Endothelial cell of hepatic sinusoid (primary cell): ENCODE data around the gene PLPPR2.
"Not testable (repeated sequence)": the region's sequence is repeated elsewhere in the genome, so short reads cannot be mapped to it uniquely, and the experiment has no call there.

Source experiments
- in situ Hi-C: cut with HindIII; loops from 2 replicates; pipeline ENCODE4 v1.10.0; 2017; ENCODE audit warnings: low sequenced_read_pairs

The PLPPR2 gene

DNA sequence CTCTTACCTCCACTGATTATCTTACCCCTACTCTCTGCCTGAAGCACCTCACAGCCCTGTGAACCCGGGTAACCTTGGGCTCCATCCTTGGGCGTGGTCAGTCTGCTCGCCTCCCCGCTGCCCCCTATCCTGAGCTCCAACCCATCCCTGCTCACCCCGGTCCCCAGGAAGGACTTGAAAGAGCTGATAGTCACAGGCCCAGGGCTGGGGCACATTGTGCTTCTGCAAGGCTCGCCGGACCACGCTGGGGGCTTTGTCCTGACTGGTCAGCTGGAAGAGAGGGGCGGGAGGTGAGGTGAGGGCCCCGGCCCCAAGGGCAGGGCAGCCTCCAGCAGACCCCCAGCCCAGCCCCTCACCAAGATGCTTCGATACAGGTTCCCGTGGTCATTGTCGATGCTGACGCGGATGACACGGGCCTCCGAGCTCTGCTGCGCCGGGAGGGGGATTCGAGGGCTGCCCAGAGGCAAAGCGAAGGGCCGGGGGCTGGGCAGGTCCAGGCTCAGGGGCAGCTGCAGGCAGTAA is 41.9 kb downstream of the PLPPR2 start:
- in situ Hi-C loops = no loop called here

DNA sequence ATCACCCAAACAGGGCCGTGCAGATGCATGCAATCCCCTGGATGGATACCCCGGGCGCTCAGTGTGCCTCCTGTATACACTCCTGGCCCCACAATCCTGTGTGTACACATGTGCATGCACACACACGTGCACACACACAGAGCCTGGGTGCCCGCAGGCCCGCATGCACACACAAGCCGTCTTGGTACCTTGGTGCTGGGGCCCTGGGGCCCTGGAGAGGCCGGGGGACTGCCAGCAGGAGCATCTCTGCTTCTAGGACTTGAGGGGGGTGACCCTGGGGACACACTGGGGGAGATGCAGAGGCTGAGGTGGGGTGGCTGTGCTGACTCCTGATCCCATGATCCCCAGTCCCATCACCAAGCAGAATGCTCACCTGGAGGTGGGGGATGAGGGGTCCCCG is 44.4 kb downstream of the PLPPR2 start:
- in situ Hi-C loops = no loop called here

- in situ Hi-C loops = no loop called here
Measured at GRCh38 chr19:11400798-11401197, 45.6 kb downstream of the PLPPR2 start.

DNA sequence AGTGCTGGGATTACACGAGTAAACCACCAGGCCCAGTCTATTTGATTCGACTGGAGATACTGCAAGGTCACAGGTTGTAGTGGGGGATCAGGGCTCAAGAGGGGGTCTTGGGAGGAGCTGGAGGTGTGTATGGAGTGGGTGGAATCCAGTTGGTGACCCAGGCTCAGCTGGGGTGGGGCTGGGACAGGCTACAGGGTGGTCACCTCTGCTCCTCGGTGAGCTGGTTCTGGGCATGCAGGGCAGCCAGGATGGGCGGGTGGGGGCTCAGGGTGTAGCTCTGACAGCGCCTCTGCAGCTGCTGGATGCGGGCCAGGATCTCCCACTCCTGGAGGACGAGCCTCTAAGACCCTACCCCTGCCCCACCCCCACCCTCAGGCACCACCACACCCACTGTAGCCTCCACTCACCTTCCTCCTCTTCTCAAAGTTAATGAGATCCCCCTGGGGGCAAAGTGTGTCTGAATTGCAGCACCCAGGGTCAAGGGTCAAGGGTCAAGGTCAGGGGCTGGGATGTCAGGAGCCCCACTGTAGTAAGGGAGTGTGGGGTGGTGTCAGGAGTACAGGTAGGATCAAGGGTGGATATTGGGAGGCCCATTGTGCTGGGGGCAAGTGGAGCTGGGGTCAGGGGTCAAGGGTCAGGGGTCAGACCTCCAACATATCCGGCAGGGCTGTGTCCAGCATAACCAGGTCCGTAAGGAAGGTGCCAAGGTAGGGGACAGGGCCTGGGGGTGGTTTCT is 46.7 kb downstream of the PLPPR2 start:
- in situ Hi-C loops = no loop called here

DNA sequence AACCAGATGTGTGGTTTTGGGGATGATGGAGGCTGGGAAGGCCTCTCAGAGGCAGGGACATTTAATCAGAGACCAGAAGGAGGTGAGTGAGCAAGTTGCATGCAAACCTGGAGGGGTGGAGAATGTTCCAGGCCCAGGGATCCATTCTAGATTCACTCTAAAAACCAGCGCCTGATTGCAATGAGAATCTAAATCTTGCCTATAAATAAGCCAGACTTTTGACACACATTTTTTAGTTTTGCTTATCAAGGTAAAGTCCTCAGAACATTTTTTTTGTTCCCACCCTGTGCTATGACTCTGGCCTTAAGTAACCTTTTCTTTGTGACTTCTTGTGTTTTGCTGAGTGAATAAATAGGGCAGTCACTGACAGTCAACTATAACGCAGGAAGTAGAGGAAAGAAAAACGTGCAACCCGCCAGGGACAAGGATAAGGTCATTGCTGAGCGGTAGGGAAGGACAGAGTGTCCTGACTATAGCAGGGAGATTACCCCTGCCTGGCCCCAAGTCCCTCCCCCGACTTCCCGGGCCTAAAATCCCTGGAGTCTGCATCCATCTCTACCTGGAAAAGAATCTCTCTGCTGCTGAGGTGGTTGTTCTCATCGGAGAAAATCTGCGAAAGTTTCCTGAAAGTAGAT is 49.5 kb downstream of the PLPPR2 start:
- in situ Hi-C loops = no loop called here

DNA sequence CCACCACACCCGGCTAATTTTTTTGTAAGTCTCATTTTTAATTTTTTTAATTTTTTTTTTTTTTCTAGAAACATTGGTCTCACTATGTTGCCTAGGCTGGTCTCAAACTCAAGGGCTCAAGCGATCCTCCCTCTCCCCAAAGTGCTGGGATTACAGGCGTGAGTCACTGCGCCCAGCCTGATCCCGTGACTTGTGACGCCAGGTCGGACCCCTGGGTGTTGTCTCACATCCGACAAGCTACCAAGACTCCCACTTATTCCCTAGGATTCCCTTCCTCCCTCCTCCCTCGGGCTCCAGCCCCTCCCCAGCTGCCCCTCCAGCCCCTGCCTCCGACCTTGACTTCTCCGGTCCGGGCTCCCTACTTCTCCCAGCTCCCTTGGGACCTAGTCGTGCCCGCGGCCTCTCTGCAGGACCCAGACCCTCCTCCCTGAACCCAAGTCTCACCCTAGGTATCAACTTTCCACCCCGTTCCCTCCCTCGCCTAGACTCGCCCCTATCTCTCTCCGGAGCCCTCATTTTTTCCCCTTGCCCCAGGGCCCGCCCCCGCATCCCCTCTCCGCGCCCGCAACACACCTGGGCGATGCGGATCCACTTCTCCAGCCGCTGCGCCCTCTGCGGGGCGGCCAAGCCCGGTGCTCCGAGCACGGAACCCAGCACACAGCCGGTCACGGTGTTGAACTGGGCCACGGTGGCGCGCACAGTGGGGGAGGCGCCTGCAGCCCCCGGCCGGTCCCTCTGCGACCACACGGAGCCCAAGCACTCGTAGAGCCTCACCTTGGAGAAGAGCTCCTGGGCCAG is 50.8 kb downstream of the PLPPR2 start:
- in situ Hi-C loops = no loop called here

GRCh38 chr19:11406703-11407236 is 51.5 kb downstream of the PLPPR2 start:
- in situ Hi-C loops = not testable (repeated sequence)

GRCh38 chr19:11408591-11408990 is 53.4 kb downstream of the PLPPR2 start:
- in situ Hi-C loops = no loop called here

DNA sequence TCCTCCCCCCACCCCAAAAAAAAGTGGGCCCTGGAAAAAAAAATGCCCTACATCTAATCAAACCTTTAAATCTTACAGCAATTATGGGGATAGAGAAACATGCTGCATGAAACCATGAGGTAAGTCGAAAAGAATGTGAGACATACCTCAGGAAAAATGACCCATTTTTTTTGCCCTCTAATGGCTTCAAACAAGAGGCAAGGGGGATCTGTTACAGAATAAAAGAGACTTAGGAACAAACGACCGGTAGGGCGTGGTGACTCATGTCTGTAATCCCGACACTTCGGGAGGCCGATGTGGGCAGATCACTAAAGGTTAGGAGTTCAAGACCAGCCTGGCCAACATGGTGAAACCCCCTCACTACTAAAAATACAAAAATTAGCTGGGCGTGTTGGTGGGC is 55.5 kb downstream of the PLPPR2 start:
- in situ Hi-C loops = no loop called here

DNA sequence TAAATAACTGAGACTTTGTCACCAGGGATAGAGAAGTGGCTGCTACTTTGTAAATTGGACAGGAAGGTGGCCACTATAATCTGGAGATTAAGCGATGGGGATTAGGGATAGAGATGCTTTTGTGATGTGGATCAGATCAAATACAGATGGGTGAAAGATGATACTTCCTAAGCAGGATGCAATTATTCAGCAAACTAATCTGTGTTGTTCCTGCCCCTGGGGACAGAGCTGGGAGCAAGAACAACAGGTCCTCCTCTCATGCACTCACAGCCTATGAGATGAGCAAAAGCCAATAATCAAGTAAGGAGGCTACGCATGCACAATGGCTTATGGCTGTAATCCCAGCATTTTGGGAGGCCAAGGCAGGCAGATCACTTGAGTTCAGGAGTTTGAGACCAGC is 59.3 kb downstream of the PLPPR2 start:
- in situ Hi-C loops = no loop called here
